IPS-NIHi7 (cell line): ENCODE results near the gene EWSR1.
A peak's percentile ranks its signal among the peaks of the same experiment; 100 is the strongest.

Experiments
- DNase-seq: peaks from one replicate; pipeline ENCODE4 v3.0.0; 2012; ENCODE audit warnings: mixed read lengths; ENCODE audit errors: extremely low spot score

EWSR1 gene

GRCh38 chr22:29315286-29316140 is 47.4 kb downstream of the EWSR1 start, which contains the start of gene RASL10A:
Gene RASL10A (minus strand): TSS chr22:29315697. CDS start chr22:29315246, 451 bp downstream.
- peak; percentile 76 for DNase-seq

GRCh38 chr22:29316141-29316828 is 48.2 kb downstream of the EWSR1 start:
- DNase-seq: no peak

DNA sequence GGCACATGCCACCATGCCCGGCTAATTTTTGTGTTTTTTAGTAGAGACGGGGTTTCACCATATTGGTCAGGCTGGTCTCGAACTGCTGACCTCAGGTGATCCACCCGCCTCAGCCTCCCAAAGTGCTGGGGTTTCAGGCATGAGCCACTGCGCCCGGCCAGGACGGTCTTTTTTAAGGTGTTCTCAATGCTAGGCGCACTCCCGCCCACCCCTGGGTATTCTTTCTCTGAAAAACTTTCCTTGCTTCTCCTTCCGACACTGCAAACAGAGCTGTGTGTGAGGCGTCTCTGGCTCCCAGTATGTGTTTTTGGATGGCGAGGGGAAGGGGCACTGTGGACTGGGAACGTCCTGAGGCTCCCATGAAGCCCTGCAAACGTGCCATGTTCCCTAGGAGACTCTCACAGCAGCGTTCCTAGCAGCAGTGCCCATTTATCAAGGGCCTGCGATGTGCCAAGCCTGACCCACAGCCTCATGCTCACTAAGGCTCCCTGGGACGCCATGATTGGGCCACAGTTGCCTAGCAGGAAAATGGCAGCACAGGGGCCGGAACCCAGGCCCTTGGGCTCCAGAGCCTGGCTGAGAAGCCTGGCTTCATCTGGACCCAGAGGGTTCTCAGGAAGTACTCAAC is 49.9 kb downstream of the EWSR1 start:
- no peak for DNase-seq

DNA sequence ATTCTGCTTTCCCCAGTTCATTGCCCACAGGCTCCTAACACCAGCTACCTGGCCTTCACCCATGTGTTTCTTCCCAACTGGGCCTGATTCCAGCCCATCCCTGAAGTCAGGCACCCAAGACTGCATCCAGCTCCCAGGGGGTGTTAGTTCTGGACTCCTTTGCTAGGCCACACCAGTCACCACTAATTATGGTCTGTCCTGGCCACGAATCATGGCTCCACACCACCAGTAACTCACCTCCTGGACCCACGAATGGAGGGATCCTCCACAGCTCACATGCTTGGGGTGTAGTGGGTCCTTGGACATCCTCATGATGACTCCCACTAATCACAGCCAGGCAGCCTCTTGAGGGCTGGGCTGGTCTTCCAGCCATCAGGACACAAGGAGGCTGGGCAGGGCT is 51.0 kb downstream of the EWSR1 start:
- no peak for DNase-seq

GRCh38 chr22:29320546-29320945 is 52.5 kb downstream of the EWSR1 start:
- DNase-seq: no peak

DNA sequence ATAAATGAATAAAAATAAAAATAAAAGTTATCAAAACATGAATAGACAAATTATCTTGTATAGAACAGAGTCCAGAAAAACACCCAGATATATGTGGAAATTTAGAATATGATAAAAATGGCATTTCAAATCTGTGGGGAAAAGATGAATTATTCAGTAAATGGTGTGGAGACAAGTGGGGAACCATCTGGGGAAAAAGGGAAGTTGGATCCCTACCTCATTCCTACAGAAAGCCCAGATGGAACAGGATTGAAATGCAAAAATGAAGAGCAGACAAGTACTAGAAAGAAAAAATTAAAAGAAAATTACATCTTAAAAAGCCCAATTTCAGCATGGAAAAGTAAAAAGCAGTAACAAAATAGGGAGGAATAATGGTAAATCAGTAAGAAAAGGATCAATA is 55.6 kb downstream of the EWSR1 start:
- DNase-seq: no peak

DNA sequence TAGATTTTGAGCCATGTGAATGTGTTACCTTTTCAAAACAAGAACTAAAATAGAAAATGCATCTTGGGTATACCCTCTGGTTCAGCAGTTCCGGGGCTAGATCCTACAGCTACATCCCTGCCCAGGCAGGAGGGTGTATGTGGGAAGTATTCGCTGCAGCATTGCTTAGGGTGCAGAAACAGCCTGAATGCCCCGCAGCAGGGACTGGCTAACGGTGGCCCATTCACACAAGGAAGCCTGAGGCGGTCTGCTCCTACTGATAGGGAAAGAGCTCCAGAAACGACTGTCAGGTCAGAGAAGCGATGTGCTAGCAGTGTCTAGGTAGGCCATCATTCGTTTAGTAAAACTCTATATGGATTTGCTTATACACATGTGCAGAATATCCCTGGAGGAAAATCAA is 57.3 kb downstream of the EWSR1 start:
- no peak for DNase-seq

DNA sequence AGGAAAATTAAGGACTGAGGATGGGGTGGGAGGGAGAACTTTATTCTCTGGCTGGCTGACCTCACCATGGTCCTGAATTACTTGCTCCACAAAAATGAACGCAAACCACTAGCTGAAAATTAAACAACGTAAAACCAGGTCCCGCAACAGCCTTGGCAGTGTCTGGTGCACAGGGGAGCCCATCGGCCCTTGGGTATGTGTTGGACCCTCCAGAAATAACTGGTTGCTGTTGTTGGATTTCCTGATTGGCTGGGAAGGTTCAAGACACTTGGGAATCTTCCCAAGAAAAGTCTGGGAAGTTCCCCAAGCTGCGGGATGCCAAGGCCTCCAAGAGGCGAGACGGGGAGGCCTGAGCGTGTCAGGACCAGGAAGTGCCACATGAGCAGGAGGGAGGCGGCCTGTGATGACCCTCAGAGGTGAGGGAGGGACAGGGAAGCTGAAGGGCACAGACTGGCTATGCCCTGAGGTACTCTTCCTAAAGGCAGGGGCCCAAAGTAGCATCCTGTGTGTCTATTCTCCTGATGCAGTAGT is 57.8 kb downstream of the EWSR1 start:
- no peak for DNase-seq

GRCh38 chr22:29326481-29326880 is 58.4 kb downstream of the EWSR1 start:
- DNase-seq: no peak

DNA sequence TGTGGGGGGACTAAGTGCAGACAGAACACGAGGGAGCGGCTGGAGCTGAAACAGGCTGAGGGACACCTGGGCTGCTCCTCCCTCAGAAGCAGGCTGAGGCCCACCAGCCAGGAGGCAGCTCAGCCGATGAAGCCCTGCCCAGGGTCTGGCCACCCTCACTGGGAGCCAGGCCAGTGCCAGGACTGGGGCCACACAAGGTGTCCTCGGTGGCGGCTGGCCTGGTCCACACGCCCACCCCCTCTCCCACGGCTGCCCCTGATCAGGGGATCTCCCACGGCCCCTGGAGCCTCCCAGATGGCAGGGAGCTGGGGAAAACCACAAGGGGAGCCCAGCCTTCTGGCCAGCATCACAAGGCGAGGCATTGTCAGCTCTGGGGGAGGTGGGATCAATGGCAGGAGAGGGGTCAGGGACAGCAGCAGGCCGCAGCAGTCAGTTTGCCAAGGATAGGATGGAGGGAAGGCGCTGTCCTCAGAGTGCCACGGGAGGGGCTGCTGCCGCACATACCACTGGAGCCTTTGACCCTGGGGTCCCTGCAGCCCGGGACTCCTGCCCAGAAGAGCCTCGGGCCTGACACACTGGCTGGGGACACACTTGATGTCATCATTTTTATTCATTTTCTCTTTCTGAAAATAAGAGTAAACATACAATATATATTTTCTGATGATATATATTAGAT is 59.2 kb downstream of the EWSR1 start:
- no peak for DNase-seq

GRCh38 chr22:29328055-29328454 is 60.0 kb downstream of the EWSR1 start:
- no peak for DNase-seq

- no peak for DNase-seq
Measured at GRCh38 chr22:29328566-29329500, 60.8 kb downstream of the EWSR1 start.

DNA sequence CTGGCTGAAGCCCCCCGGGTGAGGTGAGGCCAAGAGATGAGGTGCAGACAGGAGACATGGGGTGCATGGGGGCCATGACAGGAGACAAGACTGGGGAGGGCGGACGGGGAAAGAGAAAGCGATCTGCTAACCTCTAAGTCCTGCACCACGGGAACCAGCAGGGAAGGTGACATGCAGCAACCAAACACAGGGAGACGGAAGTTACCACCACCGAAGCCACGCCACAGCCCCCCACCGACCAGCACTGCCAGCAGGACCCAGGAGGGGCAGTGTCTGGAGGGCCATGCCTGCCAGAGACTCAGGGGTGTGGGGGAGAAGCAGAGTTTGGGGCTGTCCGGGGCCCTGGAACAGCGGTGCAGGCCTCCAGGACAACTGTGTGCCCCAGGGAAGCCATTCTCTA is 61.5 kb downstream of the EWSR1 start:
- DNase-seq: no peak

- no peak for DNase-seq
Measured at GRCh38 chr22:29330291-29330690, 62.2 kb downstream of the EWSR1 start.

GRCh38 chr22:29330753-29331152 is 62.7 kb downstream of the EWSR1 start:
- DNase-seq: peak; percentile 46

DNA sequence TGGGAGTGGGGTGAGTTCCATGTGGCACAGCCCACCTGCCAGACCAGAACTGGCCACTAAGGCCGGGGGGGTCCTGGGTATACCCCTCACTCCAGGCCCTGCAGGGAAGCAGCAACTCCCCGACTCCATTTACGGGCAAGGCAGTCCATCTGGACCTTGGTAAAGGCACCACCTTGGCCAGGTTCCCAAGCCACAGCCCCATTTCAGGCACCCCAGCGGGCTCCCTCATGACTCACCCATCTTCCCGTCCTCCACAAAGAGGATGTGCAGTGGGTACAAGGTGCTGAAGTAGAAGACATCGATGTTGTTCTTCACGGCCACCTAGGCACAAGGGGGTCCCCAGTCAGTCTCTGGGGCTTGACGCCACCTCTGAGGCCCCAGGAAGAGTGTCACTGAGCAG is 63.1 kb downstream of the EWSR1 start:
- DNase-seq: no peak

DNA sequence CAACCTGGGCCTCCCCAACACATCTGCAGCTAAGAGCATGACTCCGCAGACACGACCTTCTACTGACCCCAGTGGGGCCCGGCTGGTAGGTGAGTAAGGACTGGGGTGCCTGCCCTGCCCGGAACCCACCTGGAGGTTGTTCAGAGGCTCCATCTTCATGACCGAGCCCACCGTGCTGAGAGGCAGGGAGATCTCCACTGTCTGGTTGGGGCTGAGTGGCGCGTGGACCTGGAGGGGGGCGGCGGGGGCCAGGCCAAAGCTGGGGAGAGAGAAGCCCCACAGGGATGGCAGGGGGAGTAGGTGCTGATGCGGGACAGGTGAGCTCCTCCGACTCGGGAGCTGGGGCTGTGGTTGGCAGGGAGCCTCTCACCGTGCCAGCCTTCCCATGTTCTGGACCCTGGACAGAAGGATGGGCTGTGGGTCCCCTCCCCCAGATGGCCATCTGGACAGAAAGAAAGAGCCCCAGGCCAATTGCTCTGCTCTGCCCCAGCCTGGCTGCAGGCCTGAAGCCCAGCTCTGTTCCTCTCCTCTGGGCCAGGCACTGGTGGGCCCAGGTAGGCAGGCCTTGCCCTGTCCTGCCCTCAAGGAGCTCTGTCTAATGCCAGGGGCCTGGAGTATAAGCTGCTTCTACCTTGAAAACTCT is 63.7 kb downstream of the EWSR1 start:
- no peak for DNase-seq

GRCh38 chr22:29332886-29333496 is 64.9 kb downstream of the EWSR1 start:
- DNase-seq: no peak

DNA sequence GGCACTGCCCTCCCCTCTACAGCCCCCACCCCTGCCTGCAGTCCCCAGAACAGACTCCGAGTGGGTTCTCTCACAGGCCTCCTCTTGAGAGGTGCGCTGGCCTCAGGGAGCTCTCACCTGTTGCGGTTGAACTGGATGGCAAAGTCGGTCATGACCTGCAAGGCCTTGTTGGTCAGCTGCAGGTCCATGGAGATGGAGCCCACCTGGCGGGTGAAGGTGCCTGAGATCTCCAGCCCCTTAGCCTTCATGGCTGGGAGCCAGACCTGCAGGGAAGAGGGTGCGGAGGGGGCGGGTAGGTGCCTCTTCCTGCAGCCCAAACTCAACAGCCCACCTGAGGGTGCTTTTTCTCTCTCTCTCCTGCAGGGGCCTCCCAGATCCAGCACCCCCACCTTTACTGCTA is 66.1 kb downstream of the EWSR1 start:
- no peak for DNase-seq
